Dendritic cell treated with granulocyte-macrophage colony-stimulating factor and Interleukin-4, amounts not matched to agents 40 ng/mL and 50 ng/mL, for 4 days (primary cell): ENCODE measurements around the gene GLUD1.
A peak's percentile ranks its signal among the peaks of the same experiment; 100 is the strongest.
"Not testable (repeated sequence)": the region's sequence is repeated elsewhere in the genome, so short reads cannot be mapped to it uniquely, and the experiment has no call there.

Experiments used
- H3K27ac Mint-ChIP-seq: one replicate; pipeline ENCODE4 v1.8.0; 2022; ENCODE audit warnings: mild to moderate bottlenecking, mixed read lengths
- H3K27me3 Mint-ChIP-seq: one replicate; pipeline ENCODE4 v1.8.0; 2022; ENCODE audit warnings: mild to moderate bottlenecking, mixed read lengths
- H3K36me3 Mint-ChIP-seq: one replicate; pipeline ENCODE4 v1.8.0; 2022; ENCODE audit warnings: low read depth, mixed read lengths
- H3K4me1 Mint-ChIP-seq: one replicate; pipeline ENCODE4 v1.8.0; 2022; ENCODE audit warnings: low read depth, mixed read lengths
- H3K4me3 Mint-ChIP-seq: one replicate; pipeline ENCODE4 v1.8.0; 2022; ENCODE audit warnings: mild to moderate bottlenecking, moderate library complexity, mixed read lengths
- H3K9me3 Mint-ChIP-seq: one replicate; pipeline ENCODE4 v1.8.0; 2022; ENCODE audit warnings: mixed read lengths
- intact Hi-C: fragments of 100-400 bp; cut with micrococcal nuclease; formaldehyde crosslinking; loops from one replicate; pipeline ENCODE4 v1.15.0; 2022

GLUD1 gene

GRCh38 chr10:87045434-87045938, 49.2 kb downstream of the GLUD1 start:
- Mint-ChIP-seq H3K27ac (no peak overlapping the region), H3K4me3 (no peak overlapping the region), H3K36me3 (peaks cover 67% of the 10 kb centered on the region), H3K27me3 (no peaks in the 10 kb centered on the region), H3K4me1 (no peaks in the 10 kb centered on the region), H3K9me3 (no peaks in the 10 kb centered on the region)
- intact Hi-C loops: no loop called here

GRCh38 chr10:87043579-87043978, 51.1 kb downstream of the GLUD1 start:
- H3K4me1 Mint-ChIP-seq, intact Hi-C loops, H3K27me3 Mint-ChIP-seq, H3K9me3 Mint-ChIP-seq, H3K27ac Mint-ChIP-seq, H3K4me3 Mint-ChIP-seq: not testable (repeated sequence)
- H3K36me3 Mint-ChIP-seq: peaks cover 48% of the 10 kb centered on the region

GRCh38 chr10:87038786-87039185, 55.9 kb downstream of the GLUD1 start:
- no peak overlapping the region for H3K4me3 Mint-ChIP-seq
- no peaks in the 10 kb centered on the region for H3K9me3 Mint-ChIP-seq
- peaks cover 2% of the 10 kb centered on the region for H3K27me3 Mint-ChIP-seq
- peaks cover 5% of the 10 kb centered on the region for H3K4me1 Mint-ChIP-seq
- intact Hi-C loops: no loop called here
- H3K27ac Mint-ChIP-seq: no peak overlapping the region
- peaks cover 14% of the 10 kb centered on the region for H3K36me3 Mint-ChIP-seq

GRCh38 chr10:87038286-87038717, 56.3 kb downstream of the GLUD1 start:
- H3K36me3 Mint-ChIP-seq: peaks cover 9% of the 10 kb centered on the region
- H3K4me1 Mint-ChIP-seq: peaks cover 5% of the 10 kb centered on the region
- no peaks in the 10 kb centered on the region for H3K9me3 Mint-ChIP-seq
- H3K4me3 Mint-ChIP-seq: no peak overlapping the region
- intact Hi-C loops: no loop called here
- peaks cover 2% of the 10 kb centered on the region for H3K27me3 Mint-ChIP-seq
- H3K27ac Mint-ChIP-seq: no peak overlapping the region

- intact Hi-C loops: no loop called here
- no peaks in the 10 kb centered on the region for H3K36me3 Mint-ChIP-seq
- peaks cover 2% of the 10 kb centered on the region for H3K27me3 Mint-ChIP-seq
- H3K27ac Mint-ChIP-seq: no peak overlapping the region
- no peak overlapping the region for H3K4me3 Mint-ChIP-seq
- no peaks in the 10 kb centered on the region for H3K9me3 Mint-ChIP-seq
- peaks cover 5% of the 10 kb centered on the region for H3K4me1 Mint-ChIP-seq
These were observed 58.0 kb downstream of the GLUD1 start for GRCh38 chr10:87036623-87037022.

- Mint-ChIP-seq H3K4me1 (peaks cover 5% of the 10 kb centered on the region), H3K9me3 (no peaks in the 10 kb centered on the region), H3K27me3 (no peaks in the 10 kb centered on the region), H3K27ac (no peak overlapping the region), H3K4me3 (no peak overlapping the region), H3K36me3 (no peaks in the 10 kb centered on the region)
- intact Hi-C loops: no loop called here
These were observed 63.6 kb downstream of the GLUD1 start for GRCh38 chr10:87030912-87031635.

- intact Hi-C loops, H3K4me1 Mint-ChIP-seq, H3K9me3 Mint-ChIP-seq: not testable (repeated sequence)
These were observed 64.2 kb downstream of the GLUD1 start for GRCh38 chr10:87030419-87030818.

GRCh38 chr10:87026747-87027508, 67.7 kb downstream of the GLUD1 start:
- H3K4me3 Mint-ChIP-seq, H3K4me1 Mint-ChIP-seq: not testable (repeated sequence)

More at GRCh38 chr10:87030419-87030818, 64.2 kb downstream of the GLUD1 start:
- H3K4me3 Mint-ChIP-seq, H3K27ac Mint-ChIP-seq, H3K36me3 Mint-ChIP-seq, H3K27me3 Mint-ChIP-seq: not testable (repeated sequence)

GRCh38 chr10:87025285-87025958, 69.2 kb downstream of the GLUD1 start:
- H3K27me3 Mint-ChIP-seq, H3K4me3 Mint-ChIP-seq, H3K9me3 Mint-ChIP-seq, intact Hi-C loops, H3K36me3 Mint-ChIP-seq, H3K27ac Mint-ChIP-seq, H3K4me1 Mint-ChIP-seq: not testable (repeated sequence)

More at GRCh38 chr10:87026747-87027508, 67.7 kb downstream of the GLUD1 start:
- H3K27ac Mint-ChIP-seq, H3K9me3 Mint-ChIP-seq, intact Hi-C loops, H3K27me3 Mint-ChIP-seq, H3K36me3 Mint-ChIP-seq: not testable (repeated sequence)

GRCh38 chr10:87020056-87020455, 74.6 kb downstream of the GLUD1 start, which contains the start of gene FAM25A:
TSS of gene FAM25A (plus strand) at chr10:87020294. CDS start at chr10:87020325, 31 bp downstream.
- H3K4me3 Mint-ChIP-seq, H3K36me3 Mint-ChIP-seq, H3K9me3 Mint-ChIP-seq, H3K27me3 Mint-ChIP-seq, intact Hi-C loops, H3K4me1 Mint-ChIP-seq: not testable (repeated sequence)
- H3K27ac Mint-ChIP-seq: peak within 1 kb of the TSS; percentile 21

- H3K9me3 Mint-ChIP-seq, H3K36me3 Mint-ChIP-seq, H3K27me3 Mint-ChIP-seq, H3K4me1 Mint-ChIP-seq, H3K4me3 Mint-ChIP-seq, H3K27ac Mint-ChIP-seq, intact Hi-C loops: not testable (repeated sequence)
These were observed 75.1 kb downstream of the GLUD1 start for GRCh38 chr10:87019504-87019903.

- H3K4me1 Mint-ChIP-seq, H3K9me3 Mint-ChIP-seq, H3K4me3 Mint-ChIP-seq, H3K36me3 Mint-ChIP-seq, intact Hi-C loops, H3K27ac Mint-ChIP-seq, H3K27me3 Mint-ChIP-seq: not testable (repeated sequence)
These were observed 75.6 kb downstream of the GLUD1 start for GRCh38 chr10:87019066-87019465.

GRCh38 chr10:87018127-87018526, 76.5 kb downstream of the GLUD1 start:
- H3K9me3 Mint-ChIP-seq, intact Hi-C loops, H3K27ac Mint-ChIP-seq, H3K36me3 Mint-ChIP-seq, H3K27me3 Mint-ChIP-seq, H3K4me3 Mint-ChIP-seq, H3K4me1 Mint-ChIP-seq: not testable (repeated sequence)
